ENCODE results near the gene FAM135A. TPM values are rescaled to one million over a fixed set of nuclear protein-coding genes. Genes with fewer than 3 reads are reported as not detected.
"Not testable (repeated sequence)": the region's sequence is repeated elsewhere in the genome, so short reads cannot be mapped to it uniquely, and the experiment has no call there.

The FAM135A gene
- total RNA-seq, 4 donors from 2014 or later, result 51.2 to 93.6 (median 82.5) TPM

DNA sequence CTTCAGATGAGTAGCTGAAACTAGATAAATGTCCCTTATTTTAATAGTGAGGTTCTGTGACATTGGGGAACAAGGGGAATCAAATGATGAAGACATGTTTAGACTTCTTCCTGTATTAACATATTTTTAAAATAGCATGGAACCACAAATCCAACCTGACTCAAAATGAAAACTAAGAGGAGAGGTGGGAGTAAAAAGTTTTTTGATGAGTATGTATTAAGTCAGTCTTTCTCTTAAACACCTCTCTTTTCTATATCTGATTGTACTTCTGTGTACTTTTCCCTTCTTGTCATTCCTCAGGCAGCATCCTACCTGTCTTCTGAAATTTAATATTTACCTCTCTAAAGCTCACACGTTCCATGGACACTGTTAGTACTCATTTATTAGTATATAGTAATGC lies 144.7 kb downstream of the FAM135A start:
- H3K27ac ChIP-seq, result no peak overlapping the region
- H3K4me1 ChIP-seq, result no peaks in the 10 kb centered on the region
- DNase-seq, result no peak
- no peak for TF ChIP-seq POLR2A (IDR thresholded peaks at IDR 0.05)
- TF ChIP-seq, protein P1, sequence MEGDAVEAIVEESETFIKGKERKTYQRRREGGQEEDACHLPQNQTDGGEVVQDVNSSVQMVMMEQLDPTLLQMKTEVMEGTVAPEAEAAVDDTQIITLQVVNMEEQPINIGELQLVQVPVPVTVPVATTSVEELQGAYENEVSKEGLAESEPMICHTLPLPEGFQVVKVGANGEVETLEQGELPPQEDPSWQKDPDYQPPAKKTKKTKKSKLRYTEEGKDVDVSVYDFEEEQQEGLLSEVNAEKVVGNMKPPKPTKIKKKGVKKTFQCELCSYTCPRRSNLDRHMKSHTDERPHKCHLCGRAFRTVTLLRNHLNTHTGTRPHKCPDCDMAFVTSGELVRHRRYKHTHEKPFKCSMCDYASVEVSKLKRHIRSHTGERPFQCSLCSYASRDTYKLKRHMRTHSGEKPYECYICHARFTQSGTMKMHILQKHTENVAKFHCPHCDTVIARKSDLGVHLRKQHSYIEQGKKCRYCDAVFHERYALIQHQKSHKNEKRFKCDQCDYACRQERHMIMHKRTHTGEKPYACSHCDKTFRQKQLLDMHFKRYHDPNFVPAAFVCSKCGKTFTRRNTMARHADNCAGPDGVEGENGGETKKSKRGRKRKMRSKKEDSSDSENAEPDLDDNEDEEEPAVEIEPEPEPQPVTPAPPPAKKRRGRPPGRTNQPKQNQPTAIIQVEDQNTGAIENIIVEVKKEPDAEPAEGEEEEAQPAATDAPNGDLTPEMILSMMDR (IDR thresholded peaks at IDR 0.05), result no peak
- H3K27me3 ChIP-seq, result no peaks in the 10 kb centered on the region
- no peak overlapping the region for H3K4me3 ChIP-seq
- H3K36me3 ChIP-seq, result peaks cover 0 to 15% (median 0%) of the 10 kb centered on the region in 3 donors
- no peaks in the 10 kb centered on the region for H3K9me3 ChIP-seq

- not testable (repeated sequence) for H3K9me3 ChIP-seq, H3K27ac ChIP-seq, DNase-seq, H3K4me1 ChIP-seq, H3K27me3 ChIP-seq, H3K4me3 ChIP-seq
- peaks cover 0 to 15% (median 0%) of the 10 kb centered on the region in 3 donors for H3K36me3 ChIP-seq
Observed at GRCh38 chr6:70562401-70562800, 149.1 kb downstream of the FAM135A start.

DNA sequence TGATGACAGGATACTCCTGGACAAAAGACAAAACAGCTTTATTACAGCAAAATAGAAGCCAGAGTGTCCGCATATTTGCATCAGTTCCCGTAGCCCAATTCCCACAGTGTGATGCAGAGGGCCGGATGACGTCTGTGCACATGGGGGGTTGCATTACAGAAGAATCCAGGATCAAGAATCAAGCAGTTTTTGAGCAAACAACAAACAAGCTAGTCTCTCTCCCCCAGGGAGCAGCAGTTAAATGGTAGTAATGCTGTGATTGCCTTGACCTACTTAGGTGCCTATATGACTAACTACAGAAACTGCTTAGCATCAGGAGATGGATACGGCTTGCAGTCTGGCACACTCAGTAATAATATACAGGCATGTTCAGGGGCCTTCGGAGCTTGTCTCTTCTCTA lies 150.2 kb downstream of the FAM135A start:
- Histone ChIP-seq H3K36me3 (peaks cover 0 to 10% (median 0%) of the 10 kb centered on the region in 3 donors), H3K4me3 (no peak overlapping the region), H3K9me3 (no peaks in the 10 kb centered on the region), H3K27ac (no peak overlapping the region), H3K4me1 (peaks cover 0 to 5% (median 0%) of the 10 kb centered on the region in 4 donors), H3K27me3 (no peaks in the 10 kb centered on the region)
- no peak for DNase-seq
- TF ChIP-seq POLR2A (IDR thresholded peaks at IDR 0.05), result no peak
- TF ChIP-seq, protein P1 (IDR thresholded peaks at IDR 0.05), result no peak

DNA sequence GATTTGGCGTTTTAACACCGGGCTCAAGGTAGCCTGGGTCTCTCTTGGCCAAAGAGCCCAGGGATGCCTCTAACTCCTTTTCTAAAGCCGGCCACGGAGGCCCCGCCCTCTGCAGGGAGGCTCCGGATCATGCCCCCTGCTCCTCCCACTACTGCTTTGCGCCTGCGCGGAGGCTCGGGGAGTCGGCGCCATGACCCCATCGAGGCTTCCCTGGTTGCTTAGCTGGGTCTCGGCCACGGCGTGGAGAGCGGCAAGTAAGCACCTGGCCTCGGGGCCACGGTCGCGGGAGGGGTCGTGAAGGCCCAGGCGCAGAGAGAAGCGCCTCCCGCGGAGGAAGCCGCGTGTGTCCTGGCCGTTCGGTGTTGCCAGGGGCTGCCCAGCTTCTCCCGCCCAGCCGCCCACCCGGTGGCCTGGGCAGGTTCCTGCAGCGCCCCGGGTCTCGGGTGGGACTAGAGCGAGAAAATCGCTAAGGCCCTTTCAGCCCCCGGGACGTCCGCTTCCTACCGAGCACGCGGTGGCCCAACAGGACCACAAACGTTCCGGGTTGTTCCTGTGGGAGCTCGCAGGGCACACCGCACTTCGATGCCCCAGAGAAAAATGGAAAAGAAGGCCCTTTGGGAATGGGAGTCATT lies 153.6 kb downstream of the FAM135A start, which contains the start of gene SDHAF4:
TSS of gene SDHAF4 (plus strand) at position 180 of the 632 bp plus-strand sequence. CDS start at position 191, 11 bp downstream.
- no peaks in the 10 kb centered on the region for H3K36me3 ChIP-seq
- peak within 1 kb of the TSS; percentile 73 to 95 (median 88) for H3K4me3 ChIP-seq
- peak; percentile 89 to 96 (median 94) for DNase-seq
- peak within 1 kb of the TSS; percentile 82 to 89 (median 86) for H3K27ac ChIP-seq
- H3K4me1 ChIP-seq, result peaks cover 0 to 5% (median 0%) of the 10 kb centered on the region in 4 donors
- H3K9me3 ChIP-seq, result no peaks in the 10 kb centered on the region
- no peaks in the 10 kb centered on the region for H3K27me3 ChIP-seq
- TF ChIP-seq POLR2A (IDR thresholded peaks at IDR 0.05), result peak; percentile 45 to 65
- TF ChIP-seq, protein P1 (IDR thresholded peaks at IDR 0.05), result peak in 2 of 6 experiments; percentile 23 to 24

DNA sequence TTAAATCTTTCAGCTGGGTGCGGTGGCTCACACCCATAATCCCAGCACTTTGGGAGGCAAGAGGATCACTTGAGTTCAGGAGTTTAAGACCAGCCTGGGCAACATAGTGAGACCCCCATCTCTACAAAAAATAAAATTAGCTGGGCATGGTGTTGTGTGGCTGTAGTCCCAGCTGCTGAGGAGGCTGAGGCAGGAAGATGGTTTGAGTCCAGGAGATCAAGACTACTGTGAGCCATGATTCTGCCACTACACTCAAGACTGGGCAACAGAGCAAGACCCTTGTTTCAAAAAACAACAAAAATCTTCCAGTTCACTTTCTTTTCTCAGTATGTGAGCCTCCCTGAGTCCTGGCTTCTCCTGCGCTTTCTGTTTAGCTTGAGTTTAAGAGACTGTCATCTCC lies 161.3 kb downstream of the FAM135A start:
- H3K27me3 ChIP-seq, result no peaks in the 10 kb centered on the region
- H3K27ac ChIP-seq, result no peak overlapping the region
- H3K4me3 ChIP-seq, result no peak overlapping the region
- DNase-seq, result no peak
- H3K9me3 ChIP-seq, result no peaks in the 10 kb centered on the region
- H3K4me1 ChIP-seq, result no peaks in the 10 kb centered on the region
- no peak for TF ChIP-seq POLR2A (IDR thresholded peaks at IDR 0.05)
- TF ChIP-seq, protein P1 (IDR thresholded peaks at IDR 0.05), result no peak
- H3K36me3 ChIP-seq, result no peaks in the 10 kb centered on the region

DNA sequence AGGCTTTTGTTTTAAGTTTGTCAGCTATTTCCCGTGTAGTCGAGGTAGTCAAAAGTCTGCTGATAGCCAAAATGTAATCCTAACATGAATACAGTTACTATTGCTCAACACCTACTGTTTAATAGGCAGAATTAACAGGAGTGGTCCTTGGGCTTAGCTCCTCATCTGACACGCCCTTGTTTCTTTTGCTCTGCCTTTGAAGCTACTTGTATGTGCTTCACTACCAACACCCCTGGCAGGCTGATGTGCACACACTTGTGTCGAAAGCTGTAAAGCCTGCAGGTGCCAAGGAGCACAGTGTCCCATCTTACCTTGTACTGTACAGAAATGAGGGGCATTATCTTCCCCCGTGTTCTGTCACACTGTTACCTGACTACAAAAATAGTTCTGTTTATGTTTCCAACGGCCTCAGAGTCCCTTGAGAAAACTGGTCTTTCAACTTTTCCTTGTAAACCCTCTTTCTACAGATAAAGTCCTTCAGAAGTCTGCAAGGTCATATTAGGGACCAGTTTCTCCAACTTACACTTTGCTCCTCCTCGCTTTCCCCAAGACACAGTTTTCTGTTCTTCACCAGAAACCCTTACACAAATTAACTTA lies 162.7 kb downstream of the FAM135A start:
- H3K27ac ChIP-seq, result no peak overlapping the region
- peaks cover 0 to 8% (median 0%) of the 10 kb centered on the region in 3 donors for H3K36me3 ChIP-seq
- DNase-seq, result no peak
- no peak for TF ChIP-seq POLR2A (IDR thresholded peaks at IDR 0.05)
- TF ChIP-seq, protein P1 (IDR thresholded peaks at IDR 0.05), result no peak
- no peaks in the 10 kb centered on the region for H3K9me3 ChIP-seq
- no peak overlapping the region for H3K4me3 ChIP-seq
- H3K4me1 ChIP-seq, result no peaks in the 10 kb centered on the region
- no peaks in the 10 kb centered on the region for H3K27me3 ChIP-seq

Data from Peyer's patch (tissue), 4 donors.